ENCODE results near the gene ARHGAP20.

GRCh38 chr11:110737593-110737992 is 25.4 kb upstream of the ARHGAP20 start:
- TF ChIP-seq, protein P1, sequence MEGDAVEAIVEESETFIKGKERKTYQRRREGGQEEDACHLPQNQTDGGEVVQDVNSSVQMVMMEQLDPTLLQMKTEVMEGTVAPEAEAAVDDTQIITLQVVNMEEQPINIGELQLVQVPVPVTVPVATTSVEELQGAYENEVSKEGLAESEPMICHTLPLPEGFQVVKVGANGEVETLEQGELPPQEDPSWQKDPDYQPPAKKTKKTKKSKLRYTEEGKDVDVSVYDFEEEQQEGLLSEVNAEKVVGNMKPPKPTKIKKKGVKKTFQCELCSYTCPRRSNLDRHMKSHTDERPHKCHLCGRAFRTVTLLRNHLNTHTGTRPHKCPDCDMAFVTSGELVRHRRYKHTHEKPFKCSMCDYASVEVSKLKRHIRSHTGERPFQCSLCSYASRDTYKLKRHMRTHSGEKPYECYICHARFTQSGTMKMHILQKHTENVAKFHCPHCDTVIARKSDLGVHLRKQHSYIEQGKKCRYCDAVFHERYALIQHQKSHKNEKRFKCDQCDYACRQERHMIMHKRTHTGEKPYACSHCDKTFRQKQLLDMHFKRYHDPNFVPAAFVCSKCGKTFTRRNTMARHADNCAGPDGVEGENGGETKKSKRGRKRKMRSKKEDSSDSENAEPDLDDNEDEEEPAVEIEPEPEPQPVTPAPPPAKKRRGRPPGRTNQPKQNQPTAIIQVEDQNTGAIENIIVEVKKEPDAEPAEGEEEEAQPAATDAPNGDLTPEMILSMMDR (IDR thresholded peaks at IDR 0.05): no peak
- no peak for TF ChIP-seq POLR2AphosphoS5 (IDR thresholded peaks at IDR 0.05)
- no peak for TF ChIP-seq POLR2A (IDR thresholded peaks at IDR 0.05)

Measured in stomach (tissue), 4 donors.